Immature natural killer cell (primary cell): ENCODE measurements around the gene AKNAD1. TPM values are rescaled to one million over a fixed set of nuclear protein-coding genes. Genes with fewer than 3 reads are reported as not detected.

ENCODE experiments used
- DNase-seq, 3 donors: peaks; one replicate each; pipeline ENCODE4 v3.0.0; 2022; ENCODE audit warnings: mixed read lengths in 1 of 3
- H3K27ac Mint-ChIP-seq, 6 donors: one replicate each; pipeline ENCODE4 v1.8.0; 2020; ENCODE audit warnings: mixed read lengths in 6 of 6, mild to moderate bottlenecking in 5 of 6, inconsistent platforms in 4 of 6, moderate library complexity in 3 of 6
- H3K27me3 Mint-ChIP-seq, 3 donors: one replicate each; pipeline ENCODE4 v1.8.0; 2020 to 2021; ENCODE audit warnings: low read depth in 3 of 3, mild to moderate bottlenecking in 3 of 3, mixed read lengths in 3 of 3, moderate library complexity in 3 of 3, inconsistent platforms in 1 of 3
- H3K36me3 Mint-ChIP-seq, 3 donors: one replicate each; pipeline ENCODE4 v1.8.0; 2020; ENCODE audit warnings: mixed read lengths in 3 of 3, inconsistent platforms in 2 of 3, mild to moderate bottlenecking in 2 of 3
- H3K4me1 Mint-ChIP-seq, 2 donors: one replicate each; pipeline ENCODE4 v1.8.0; 2020; ENCODE audit warnings: inconsistent platforms in 2 of 2, mild to moderate bottlenecking in 2 of 2, mixed read lengths in 2 of 2, moderate library complexity in 1 of 2
- H3K4me3 Mint-ChIP-seq, 5 donors: one replicate each; pipeline ENCODE4 v1.8.0; 2020; ENCODE audit warnings: mild to moderate bottlenecking in 5 of 5, mixed read lengths in 5 of 5, inconsistent platforms in 3 of 5, moderate library complexity in 3 of 5
- H3K9me3 Mint-ChIP-seq, 6 donors: one replicate each; pipeline ENCODE4 v1.8.0; 2020; ENCODE audit warnings: mild to moderate bottlenecking in 6 of 6, mixed read lengths in 6 of 6, inconsistent platforms in 4 of 6, moderate library complexity in 3 of 6
- polyA plus RNA-seq, 3 donors: library from polyadenylated mRNA; unstranded; fragments of 300-500 nt; fragmentation: Illumina TruSeq; gene quantifications; one replicate each; pipeline ENCODE4 v1.2.3, GENCODE V29; 2021

AKNAD1 gene
- polyA plus RNA-seq, 3 donors from 2014 or later, result not detected

DNA sequence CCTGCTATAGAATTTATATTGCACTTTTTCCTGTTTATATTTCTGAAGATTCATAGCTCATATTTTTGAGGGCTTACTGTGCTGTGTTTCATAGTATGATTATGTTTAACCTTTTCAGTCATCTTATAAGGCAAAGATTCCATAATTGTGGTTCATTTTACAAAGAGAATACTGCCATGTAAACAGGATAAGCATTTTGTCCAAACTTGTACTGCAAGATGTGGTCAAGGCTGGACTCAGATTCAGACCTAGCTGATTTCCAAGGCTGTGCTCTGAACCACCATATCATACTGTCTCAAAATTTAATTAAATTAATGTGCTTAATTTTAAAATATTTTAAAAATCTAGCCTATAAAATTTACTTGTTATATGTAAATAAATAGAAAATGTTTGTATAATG is 79.1 kb downstream of the AKNAD1 start:
- no peaks in the 10 kb centered on the region for H3K9me3 Mint-ChIP-seq
- peaks cover 0 to 2% (median 0%) of the 10 kb centered on the region in 3 donors for H3K27me3 Mint-ChIP-seq
- peaks cover 17 to 29% (median 29%) of the 10 kb centered on the region in 3 donors for H3K36me3 Mint-ChIP-seq
- no peaks in the 10 kb centered on the region for H3K4me1 Mint-ChIP-seq
- DNase-seq, result no peak
- peak overlapping the region in 1 of 6 donors; percentile 54 for H3K27ac Mint-ChIP-seq
- no peak overlapping the region for H3K4me3 Mint-ChIP-seq

DNA sequence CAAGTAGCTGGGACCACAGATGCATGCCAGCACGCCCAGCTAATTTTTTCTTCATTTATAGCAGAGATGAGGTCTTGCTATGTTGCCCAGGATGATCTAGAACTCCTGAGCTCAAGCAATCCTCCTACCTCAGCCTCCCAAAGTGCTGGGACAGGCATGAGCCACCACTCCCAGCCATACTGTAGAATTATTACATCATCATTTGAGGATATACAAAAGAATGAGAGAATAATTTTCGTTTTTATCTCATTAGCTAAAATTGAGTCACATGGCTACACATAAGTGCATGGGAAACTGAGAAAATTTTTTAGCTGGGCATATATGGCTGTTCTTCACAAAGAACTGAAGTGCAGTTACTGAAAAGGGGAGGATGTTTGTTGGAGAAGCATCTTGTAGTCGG is 89.2 kb downstream of the AKNAD1 start:
- H3K27ac Mint-ChIP-seq, result no peak overlapping the region
- H3K36me3 Mint-ChIP-seq, result peaks cover 1 to 31% (median 10%) of the 10 kb centered on the region in 3 donors
- no peaks in the 10 kb centered on the region for H3K9me3 Mint-ChIP-seq
- H3K4me1 Mint-ChIP-seq, result peaks cover 0 to 5% of the 10 kb centered on the region in 2 donors
- no peak overlapping the region for H3K4me3 Mint-ChIP-seq
- DNase-seq, result no peak
- H3K27me3 Mint-ChIP-seq, result peaks cover 0 to 2% (median 0%) of the 10 kb centered on the region in 3 donors

- Mint-ChIP-seq H3K36me3 (peaks cover 4 to 34% (median 10%) of the 10 kb centered on the region in 3 donors), H3K27ac (no peak overlapping the region), H3K9me3 (no peaks in the 10 kb centered on the region), H3K4me1 (peaks cover 0 to 5% of the 10 kb centered on the region in 2 donors), H3K4me3 (no peak overlapping the region), H3K27me3 (peaks cover 0 to 2% (median 0%) of the 10 kb centered on the region in 3 donors)
- DNase-seq, result no peak
Measured at GRCh38 chr1:108767115-108767514, 89.8 kb downstream of the AKNAD1 start.

Other genes starting within 250 kb of the AKNAD1 start
- gene HENMT1, start 196.0 kb downstream of the AKNAD1 start, polyA plus RNA-seq, result 100 to 1,000 TPM in 2 of 3 donors, 10 to 100 TPM in 1; 80.4 to 142 (median 108) TPM
- gene PRPF38B, start 164.8 kb downstream of the AKNAD1 start, polyA plus RNA-seq, result 10 to 100 TPM; 11.1 to 36.1 (median 16.5) TPM
- gene FNDC7, start 144.2 kb downstream of the AKNAD1 start, polyA plus RNA-seq, result not detected
- 10 to 100 TPM; 38.4 to 44.7 (median 42.6) TPM for gene STXBP3, start 110.4 kb downstream of the AKNAD1 start, polyA plus RNA-seq
- 1 to 10 TPM in 1 of 3 donors, under 1 TPM in 2; 0.53 to 1.0 (median 0.67) TPM for gene GPSM2, start 19.9 kb upstream of the AKNAD1 start, polyA plus RNA-seq
- 10 to 100 TPM in 2 of 3 donors, 1 to 10 TPM in 1; 9.8 to 13.4 (median 10.7) TPM for gene CLCC1, start 106.4 kb upstream of the AKNAD1 start, polyA plus RNA-seq
- gene WDR47, start 185.0 kb upstream of the AKNAD1 start, polyA plus RNA-seq, result 1 to 10 TPM; 6.0 to 8.0 (median 7.5) TPM
- 1 to 10 TPM; 2.5 to 3.3 (median 2.7) TPM for gene TAF13, start 218.9 kb upstream of the AKNAD1 start, polyA plus RNA-seq
- gene TMEM167B, start 233.7 kb upstream of the AKNAD1 start, polyA plus RNA-seq, result 10 to 100 TPM; 32.4 to 44.3 (median 44.3) TPM